ENCODE results near the gene RARB. TPM values are rescaled to one million over a fixed set of nuclear protein-coding genes. Genes with fewer than 3 reads are reported as not detected.

RARB gene
- total and polyA plus RNA-seq, 2 experiments from 2014 or later, result 0.14 to 0.42 TPM

- Mint-ChIP-seq H3K4me3 (no peak overlapping the region), H3K36me3 (ENCODE audit: low read depth) (peaks cover 9% of the 10 kb centered on the region; the same call in 2 of the 3 replicates), H3K27ac (no peak overlapping the region), H3K9me3 (no peaks in the 10 kb centered on the region; the same call in 2 of the 3 replicates), H3K27me3 (ENCODE audit: insufficient read depth, low read depth, poor library complexity) (peaks cover 2% of the 10 kb centered on the region), H3K4me1 (peaks cover 12% of the 10 kb centered on the region; the same call in 2 of the 3 replicates)
- no peaks in the 10 kb centered on the region for H3K9me2 ChIP-seq (ENCODE audit: insufficient read depth)
- DNase-seq (ENCODE audit: low spot score) (peak; percentile 78), ATAC-seq (peak; percentile 78)
- no peaks in the 10 kb centered on the region for H3K27me3 ChIP-seq (ENCODE audit: insufficient read depth)
- peaks cover under 1% of the 10 kb centered on the region; the same call in 1 of the 2 replicates for H3K36me3 ChIP-seq (ENCODE audit: insufficient read depth)
- H3K4me1 ChIP-seq (ENCODE audit: insufficient read depth), result no peaks in the 10 kb centered on the region
- peak in 1 of 2 experiments; percentile 84 for TF ChIP-seq CTCF (conservative IDR thresholded peaks at IDR 0.05; ENCODE audit: low read depth in 2 of 2)
- no peak for TF ChIP-seq STAT1 (IDR thresholded peaks at IDR 0.05; ENCODE audit: unreplicated experiment)
- no peak overlapping the region for H2AFZ ChIP-seq
- no peaks in the 10 kb centered on the region for H3K79me2 ChIP-seq (replicated peaks; ENCODE audit: insufficient read depth)
- no peaks in the 10 kb centered on the region for H3F3A ChIP-seq (replicated peaks; ENCODE audit: low read depth)
- no peaks in the 10 kb centered on the region for H4K20me1 ChIP-seq (replicated peaks; ENCODE audit: insufficient read depth)
- H3K4me2 ChIP-seq, result no peak overlapping the region
- no peak overlapping the region for H3K27ac ChIP-seq (ENCODE audit: low read depth)
- no peak overlapping the region for H3K4me3 ChIP-seq
These were observed 166.0 kb downstream of the RARB start for GRCh38 chr3:25594007-25594502.

- Mint-ChIP-seq H3K9me3 (no peaks in the 10 kb centered on the region), H3K4me1 (peaks cover 12% of the 10 kb centered on the region; the same call in 2 of the 3 replicates), H3K27ac (no peak overlapping the region), H3K27me3 (ENCODE audit: insufficient read depth, low read depth, poor library complexity) (no peaks in the 10 kb centered on the region), H3K36me3 (ENCODE audit: low read depth) (peaks cover 26% of the 10 kb centered on the region; the same call in 2 of the 3 replicates), H3K4me3 (no peak overlapping the region)
- no peak overlapping the region for H3K4me3 ChIP-seq
- H3K27ac ChIP-seq (ENCODE audit: low read depth), result no peak overlapping the region
- H3K9me2 ChIP-seq (ENCODE audit: insufficient read depth), result no peaks in the 10 kb centered on the region
- peaks cover 13% of the 10 kb centered on the region; the same call in 1 of the 2 replicates for H3K36me3 ChIP-seq (ENCODE audit: insufficient read depth)
- no peaks in the 10 kb centered on the region for H3K27me3 ChIP-seq (ENCODE audit: insufficient read depth)
- no peaks in the 10 kb centered on the region for H3K79me2 ChIP-seq (replicated peaks; ENCODE audit: insufficient read depth)
- DNase-seq (ENCODE audit: low spot score), result no peak
- ATAC-seq, result no peak
- no peaks in the 10 kb centered on the region for H3F3A ChIP-seq (replicated peaks; ENCODE audit: low read depth)
- H2AFZ ChIP-seq, result no peak overlapping the region
- H3K4me2 ChIP-seq, result no peak overlapping the region
- H4K20me1 ChIP-seq (replicated peaks; ENCODE audit: insufficient read depth), result no peaks in the 10 kb centered on the region
- TF ChIP-seq REST (IDR thresholded peaks at IDR 0.05; ENCODE audit: unreplicated experiment) (no peak), CTCF (conservative IDR thresholded peaks at IDR 0.05; ENCODE audit: low read depth in 2 of 2) (no peak), EZH2 (IDR thresholded peaks at IDR 0.05; ENCODE audit: low read depth, unreplicated experiment) (no peak), ZNF331 (CRISPR knock-in tag; IDR thresholded peaks at IDR 0.05; ENCODE audit: low read depth) (no peak), JUNB (IDR thresholded peaks at IDR 0.05; ENCODE audit: unreplicated experiment) (no peak)
- no peaks in the 10 kb centered on the region for H3K4me1 ChIP-seq (ENCODE audit: insufficient read depth)
These were observed 169.6 kb downstream of the RARB start for GRCh38 chr3:25597535-25598101.

Data from GM23338 (cell line).